GM23338 (cell line): Measurements from ENCODE around the gene TINAGL1. TPM values are rescaled to one million over a fixed set of nuclear protein-coding genes. Genes with fewer than 3 reads are reported as not detected.

Experiments used
- ATAC-seq: fragments of 200-7000 bp; cut with Tn5 transposase; 3 replicates; pipeline ENCODE4 v1.9.1; 2020
- DNase-seq: peaks from one replicate; pipeline ENCODE4 v3.0.0-alpha.2; 2015; ENCODE audit warnings: low spot score
- H2AFZ ChIP-seq: fragments of 200-600 bp; sonication (generic); 2 replicates; pipeline ENCODE4 v1.8.0; 2016; ENCODE audit warnings: antibody characterized with exemption, mild to moderate bottlenecking, moderate library complexity
- H3F3A ChIP-seq: fragments of 200-600 bp; sonication (generic); replicated peaks from 2 replicates; pipeline ENCODE4 v1.8.0; 2017; ENCODE audit warnings: antibody characterized with exemption, mixed run types, low read depth
- H3K27ac ChIP-seq: fragments of 200-600 bp; sonication (generic); 2 replicates; pipeline ENCODE4 v1.6.1; 2016; ENCODE audit warnings: low read depth
- H3K27me3 ChIP-seq: fragments of 200-600 bp; sonication (generic); 2 replicates; pipeline ENCODE4 v1.8.0; 2016; ENCODE audit warnings: mild to moderate bottlenecking, mixed run types, moderate library complexity; ENCODE audit not compliant: insufficient read depth
- H3K36me3 ChIP-seq: fragments of 200-600 bp; sonication (generic); 2 replicates; pipeline ENCODE4 v1.8.0; 2016; ENCODE audit warnings: mild to moderate bottlenecking; ENCODE audit not compliant: insufficient read depth
- H3K4me1 ChIP-seq: fragments of 200-600 bp; sonication (generic); 2 replicates; pipeline ENCODE4 v1.8.0; 2016; ENCODE audit warnings: mild to moderate bottlenecking, moderate library complexity; ENCODE audit not compliant: insufficient read depth
- H3K4me2 ChIP-seq: fragments of 200-600 bp; sonication (generic); 2 replicates; pipeline ENCODE4 v1.7.1; 2017; ENCODE audit warnings: mixed run types
- H3K4me3 ChIP-seq: fragments of 200-600 bp; sonication (generic); 2 replicates; pipeline ENCODE4 v1.6.1; 2016; ENCODE audit warnings: mixed run types
- H3K79me2 ChIP-seq: fragments of 200-600 bp; sonication (generic); replicated peaks from 2 replicates; pipeline ENCODE4 v1.8.0; 2017; ENCODE audit warnings: mild to moderate bottlenecking; ENCODE audit not compliant: insufficient read depth
- H3K9me2 ChIP-seq: fragments of 200-600 bp; sonication (generic); 2 replicates; pipeline ENCODE4 v1.8.0; 2017; ENCODE audit not compliant: insufficient read depth
- H4K20me1 ChIP-seq: fragments of 200-600 bp; sonication (generic); replicated peaks from 2 replicates; pipeline ENCODE4 v1.8.0; 2017; ENCODE audit warnings: mild to moderate bottlenecking; ENCODE audit not compliant: insufficient read depth
- H3K27ac Mint-ChIP-seq: 2 replicates; pipeline ENCODE4 v1.8.0; 2020; ENCODE audit warnings: inconsistent platforms, mild to moderate bottlenecking, moderate library complexity, mixed read lengths
- H3K27me3 Mint-ChIP-seq: 3 replicates; pipeline ENCODE4 v1.8.0; 2022; ENCODE audit warnings: low read depth, mild to moderate bottlenecking, moderate library complexity, mixed read lengths, inconsistent platforms; ENCODE audit not compliant: insufficient read depth, poor library complexity
- H3K36me3 Mint-ChIP-seq: 3 replicates; pipeline ENCODE4 v1.8.0; 2021; ENCODE audit warnings: low read depth, mild to moderate bottlenecking, inconsistent platforms, moderate library complexity, mixed read lengths
- H3K4me1 Mint-ChIP-seq: 3 replicates; pipeline ENCODE4 v1.8.0; 2020; ENCODE audit warnings: mild to moderate bottlenecking, inconsistent platforms, mixed read lengths
- H3K4me3 Mint-ChIP-seq: 3 replicates; pipeline ENCODE4 v1.8.0; 2021; ENCODE audit warnings: moderate library complexity, mild to moderate bottlenecking, inconsistent platforms, mixed read lengths
- H3K9me3 Mint-ChIP-seq: 3 replicates; pipeline ENCODE4 v1.8.0; 2020; ENCODE audit warnings: moderate library complexity, mild to moderate bottlenecking, inconsistent platforms, mixed read lengths
- CREB1 ChIP-seq: fragments of 250-450 bp; sonication (Bioruptor Pico); IDR thresholded peaks from 2 replicates; pipeline ENCODE4 v1.5.0; 2020; ENCODE audit warnings: low read depth, mild to moderate bottlenecking, moderate library complexity
- CTCF ChIP-seq, 2 experiments: fragments of 200-600 bp in 1 of 2; sonication (generic) in 1 of 2; conservative IDR thresholded peaks; 2 replicates each; pipeline versions ENCODE4 v1.5.1 to v1.6.1; 2016 to 2017; ENCODE audit warnings: antibody characterized with exemption in 2 of 2, low read depth in 2 of 2, mild to moderate bottlenecking in 2 of 2, moderate library complexity in 1 of 2
- ETS1 ChIP-seq: IDR thresholded peaks from 2 replicates; pipeline ENCODE4 v1.6.1; 2016; ENCODE audit warnings: antibody characterized with exemption
- EZH2 ChIP-seq: fragments of 200-600 bp; sonication (generic); IDR thresholded peaks from one replicate; pipeline ENCODE4 v1.8.0; 2017; ENCODE audit warnings: antibody characterized with exemption, mild to moderate bottlenecking, low read depth; ENCODE audit not compliant: unreplicated experiment
- EZH2phosphoT487 ChIP-seq: fragments of 200-600 bp; sonication (generic); IDR thresholded peaks from one replicate; pipeline ENCODE4 v1.8.1; 2018; ENCODE audit warnings: antibody characterized with exemption; ENCODE audit not compliant: unreplicated experiment
- JUNB ChIP-seq: IDR thresholded peaks from one replicate; pipeline ENCODE4 v1.6.1; 2016; ENCODE audit warnings: antibody characterized with exemption; ENCODE audit not compliant: unreplicated experiment
- NANOG ChIP-seq: IDR thresholded peaks from 2 replicates; pipeline ENCODE4 v1.6.1; 2016; ENCODE audit warnings: antibody characterized with exemption, borderline replicate concordance
- POLR2AphosphoS5 ChIP-seq: IDR thresholded peaks from 2 replicates; pipeline ENCODE4 v1.6.1; 2016; ENCODE audit warnings: antibody characterized with exemption, low read depth
- REST ChIP-seq: IDR thresholded peaks from one replicate; pipeline ENCODE4 v1.6.1; 2018; ENCODE audit warnings: antibody characterized with exemption; ENCODE audit not compliant: unreplicated experiment
- STAT1 ChIP-seq: IDR thresholded peaks from one replicate; pipeline ENCODE4 v1.6.1; 2016; ENCODE audit warnings: antibody characterized with exemption; ENCODE audit not compliant: unreplicated experiment
- long read RNA-seq: library from polyadenylated mRNA; unstranded; transcript quantifications from one replicate; pipeline ENCODE4 v2.0.0, GENCODE V29; 2020; ENCODE audit not compliant: unreplicated experiment
- polyA plus RNA-seq: library from polyadenylated mRNA; unstranded; fragments of >200 nt; fragmentation: Nextera tagmentation; extraction: Ambion mirVana; gene quantifications from 2 replicates; pipeline ENCODE4 v1.2.1, GENCODE V29; 2016
- total RNA-seq: library from RNA; depleted of rRNA; stranded (reverse); fragments of >200 nt; shearing (Covaris generic); gene quantifications from 2 replicates; pipeline ENCODE4 v1.2.3, GENCODE V29; 2014; rRNA removed

TINAGL1 gene
- total RNA-seq (15.8 and 20.4 TPM in 2 replicates), polyA plus RNA-seq (6.2 and 6.8 TPM in 2 replicates)
- long read RNA-seq, transcript TINAGL1-201 (12 exons, 2,187 nt) = major isoform, 6 of 9 reads
- long read RNA-seq, partial matches to known transcripts = 0 of 9 reads
- long read RNA-seq, other reads (novel, unspliced or antisense) = 3 of 9 reads

- peaks cover 34% of the 10 kb centered on the region for H3K4me1 ChIP-seq
- DNase-seq = peak; percentile 92
- peak within 1 kb of the TSS; percentile 95 for H2AFZ ChIP-seq
- H3K4me3 Mint-ChIP-seq = peak within 1 kb of the TSS; percentile 70
- peaks cover 31% of the 10 kb centered on the region for H3K4me1 Mint-ChIP-seq
- ATAC-seq = peak; percentile 84
- H3K27ac Mint-ChIP-seq = peak within 1 kb of the TSS; percentile 78; the same call in 1 of the 2 replicates
- H3K79me2 ChIP-seq = no peaks in the 10 kb centered on the region
- 0 out of 2 replicates have a peak within 1 kb of the TSS, but pooled peaks have one; percentile 21 for H3K27ac ChIP-seq
- no peaks in the 10 kb centered on the region for H3K36me3 Mint-ChIP-seq
- H3K36me3 ChIP-seq = no peaks in the 10 kb centered on the region
- no peaks in the 10 kb centered on the region for H3K9me2 ChIP-seq
- H3K9me3 Mint-ChIP-seq = no peaks in the 10 kb centered on the region
- H3K27me3 ChIP-seq = no peaks in the 10 kb centered on the region
- peaks cover 12% of the 10 kb centered on the region for H3K27me3 Mint-ChIP-seq
- TF ChIP-seq EZH2 = no peak
- peak; percentile 60 for TF ChIP-seq POLR2AphosphoS5
- peaks cover 5% of the 10 kb centered on the region for H3F3A ChIP-seq
- no peaks in the 10 kb centered on the region for H4K20me1 ChIP-seq
- peak within 1 kb of the TSS; percentile 49 for H3K4me3 ChIP-seq
- peak within 1 kb of the TSS; percentile 80 for H3K4me2 ChIP-seq
These were observed at the start of gene TINAGL1 for GRCh38 chr1:31576201-31576669. TSS of gene TINAGL1 (plus strand) at chr1:31576515. CDS start at chr1:31577149, 634 bp downstream.

GRCh38 chr1:31529999-31530684, 46.2 kb upstream of the TINAGL1 start:
- peaks cover 4% of the 10 kb centered on the region; the same call in 2 of the 3 replicates for H3K4me1 Mint-ChIP-seq
- Histone ChIP-seq H3K27me3 (no peaks in the 10 kb centered on the region), H3K36me3 (no peaks in the 10 kb centered on the region), H2AFZ (no peak overlapping the region), H3K4me1 (peaks cover 8% of the 10 kb centered on the region), H4K20me1 (no peaks in the 10 kb centered on the region), H3K9me2 (peaks cover 10% of the 10 kb centered on the region; the same call in 1 of the 2 replicates), H3K27ac (no peak overlapping the region), H3K79me2 (no peaks in the 10 kb centered on the region), H3K4me2 (no peak overlapping the region), H3F3A (no peaks in the 10 kb centered on the region), H3K4me3 (no peak overlapping the region)
- no peak overlapping the region for H3K27ac Mint-ChIP-seq
- no peaks in the 10 kb centered on the region for H3K36me3 Mint-ChIP-seq
- DNase-seq = no peak
- no peaks in the 10 kb centered on the region for H3K9me3 Mint-ChIP-seq
- no peak for ATAC-seq
- H3K27me3 Mint-ChIP-seq = no peaks in the 10 kb centered on the region
- H3K4me3 Mint-ChIP-seq = no peak overlapping the region
- TF ChIP-seq EZH2phosphoT487 = no peak
- TF ChIP-seq STAT1 = no peak
- TF ChIP-seq JUNB = no peak
- TF ChIP-seq EZH2 = no peak
- no peak for TF ChIP-seq REST
- no peak for TF ChIP-seq ETS1
- no peak for TF ChIP-seq CTCF (conservative IDR thresholded peaks at IDR 0.05; ENCODE audit: low read depth in 2 of 2)
- TF ChIP-seq NANOG = no peak
- TF ChIP-seq CREB1 = no peak
